ENCODE data around the gene RBCK1.
"Not testable (repeated sequence)": the region's sequence is repeated elsewhere in the genome, so short reads cannot be mapped to it uniquely, and the experiment has no call there.

Gene RBCK1

DNA sequence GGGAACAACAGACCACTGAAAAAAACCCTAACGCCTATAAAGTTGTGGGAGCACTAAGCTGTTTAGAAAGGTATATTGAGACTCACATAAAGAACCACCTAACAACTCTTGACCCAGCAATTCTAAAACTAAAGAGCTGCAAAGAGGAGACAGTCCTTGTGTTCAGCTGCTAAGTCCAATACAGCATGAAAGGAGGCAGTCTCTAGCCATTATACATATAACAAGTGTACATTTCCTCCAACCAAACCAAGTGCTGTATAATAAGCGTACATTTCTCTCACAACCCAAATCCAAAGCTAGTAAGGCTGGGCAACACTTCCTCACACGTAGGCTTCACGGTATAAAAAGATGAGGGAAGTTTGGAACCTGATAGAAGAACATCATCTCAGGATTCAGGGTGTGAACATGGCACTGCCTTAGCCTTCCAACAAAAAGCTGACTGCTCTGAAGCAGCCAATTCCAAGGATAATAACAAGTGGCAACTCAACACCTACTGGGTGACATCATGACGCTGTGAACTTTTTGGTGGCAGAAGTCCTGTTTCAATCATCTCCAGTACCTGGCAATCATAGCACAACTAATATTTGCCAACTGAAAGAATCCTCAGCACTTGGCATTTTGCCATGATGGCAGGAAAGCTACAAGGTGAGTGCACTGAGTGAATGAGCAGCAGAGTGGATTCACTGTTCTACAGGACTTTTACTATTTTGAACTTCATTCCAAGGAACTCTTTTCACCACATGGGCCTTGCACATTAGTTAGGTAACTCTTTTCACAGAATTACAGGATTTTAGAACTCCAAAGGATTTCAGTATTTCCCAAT is 37.6 kb downstream of the RBCK1 start:
- H3K9me3 ChIP-seq (ENCODE audit: severe bottlenecking) = no peaks in the 10 kb centered on the region
- ATAC-seq (ENCODE audit: low read depth) (0 out of 3 replicates have a peak, but pooled peaks have one; percentile 23), DNase-seq (ENCODE audit: low spot score) (no peak)
- peaks cover 72% of the 10 kb centered on the region for H3K36me3 ChIP-seq (ENCODE audit: low read depth)
- H3K27me3 ChIP-seq (ENCODE audit: insufficient read depth, poor library complexity, severe bottlenecking) = no peaks in the 10 kb centered on the region
- no peaks in the 10 kb centered on the region for H3K4me1 ChIP-seq (ENCODE audit: insufficient read depth, poor library complexity, severe bottlenecking)
- no peak overlapping the region for H3K4me3 ChIP-seq (ENCODE audit: severe bottlenecking)
- TF ChIP-seq, protein P1, sequence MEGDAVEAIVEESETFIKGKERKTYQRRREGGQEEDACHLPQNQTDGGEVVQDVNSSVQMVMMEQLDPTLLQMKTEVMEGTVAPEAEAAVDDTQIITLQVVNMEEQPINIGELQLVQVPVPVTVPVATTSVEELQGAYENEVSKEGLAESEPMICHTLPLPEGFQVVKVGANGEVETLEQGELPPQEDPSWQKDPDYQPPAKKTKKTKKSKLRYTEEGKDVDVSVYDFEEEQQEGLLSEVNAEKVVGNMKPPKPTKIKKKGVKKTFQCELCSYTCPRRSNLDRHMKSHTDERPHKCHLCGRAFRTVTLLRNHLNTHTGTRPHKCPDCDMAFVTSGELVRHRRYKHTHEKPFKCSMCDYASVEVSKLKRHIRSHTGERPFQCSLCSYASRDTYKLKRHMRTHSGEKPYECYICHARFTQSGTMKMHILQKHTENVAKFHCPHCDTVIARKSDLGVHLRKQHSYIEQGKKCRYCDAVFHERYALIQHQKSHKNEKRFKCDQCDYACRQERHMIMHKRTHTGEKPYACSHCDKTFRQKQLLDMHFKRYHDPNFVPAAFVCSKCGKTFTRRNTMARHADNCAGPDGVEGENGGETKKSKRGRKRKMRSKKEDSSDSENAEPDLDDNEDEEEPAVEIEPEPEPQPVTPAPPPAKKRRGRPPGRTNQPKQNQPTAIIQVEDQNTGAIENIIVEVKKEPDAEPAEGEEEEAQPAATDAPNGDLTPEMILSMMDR (IDR thresholded peaks at IDR 0.05; ENCODE audit: poor library complexity, severe bottlenecking) = no peak
- no peak overlapping the region for H3K27ac ChIP-seq (ENCODE audit: poor library complexity, severe bottlenecking)

DNA sequence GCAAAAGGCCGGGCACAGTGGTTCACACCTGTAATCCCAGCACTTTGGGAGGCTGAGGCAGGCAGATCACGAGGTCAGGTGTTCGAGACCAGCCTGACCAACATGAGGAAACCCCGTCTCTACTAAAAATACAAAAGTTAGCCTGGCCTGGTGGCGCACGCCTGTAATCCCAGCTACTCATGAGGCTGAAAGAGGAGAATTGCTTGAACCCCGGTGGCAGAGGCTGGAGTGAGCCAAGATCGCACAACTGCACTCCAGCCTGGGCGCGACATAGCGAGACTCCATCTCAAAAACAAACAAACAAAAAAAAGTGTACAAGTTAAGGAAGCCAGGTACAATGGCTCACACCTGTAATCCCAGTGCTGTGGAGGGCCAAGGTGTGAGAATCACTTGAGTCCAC is 43.9 kb downstream of the RBCK1 start:
- not testable (repeated sequence) for H3K27ac ChIP-seq (ENCODE audit: poor library complexity, severe bottlenecking); ATAC-seq (ENCODE audit: low read depth); H3K4me3 ChIP-seq (ENCODE audit: severe bottlenecking); H3K4me1 ChIP-seq (ENCODE audit: insufficient read depth, poor library complexity, severe bottlenecking); H3K9me3 ChIP-seq (ENCODE audit: severe bottlenecking); H3K27me3 ChIP-seq (ENCODE audit: insufficient read depth, poor library complexity, severe bottlenecking); DNase-seq (ENCODE audit: low spot score)
- H3K36me3 ChIP-seq (ENCODE audit: low read depth) = peaks cover 40% of the 10 kb centered on the region

DNA sequence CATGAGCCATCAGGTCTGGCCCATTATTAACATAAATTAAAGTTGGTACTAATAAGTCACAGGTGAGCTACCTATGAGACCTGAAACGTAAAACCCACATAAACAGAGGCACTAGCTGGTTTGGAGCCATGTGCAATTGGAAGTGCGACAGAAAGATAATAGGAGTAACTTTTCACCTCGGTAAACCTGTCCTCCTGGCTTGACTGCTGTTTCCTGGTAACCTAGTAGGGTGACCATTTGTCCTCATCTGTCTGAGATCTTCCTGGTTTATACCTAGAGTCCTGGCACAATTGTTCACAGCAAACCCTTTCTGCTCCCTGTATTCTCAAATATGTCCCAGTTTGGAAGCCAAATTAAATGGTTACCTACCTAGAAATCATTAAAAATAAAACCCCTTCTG is 46.9 kb downstream of the RBCK1 start:
- H3K27me3 ChIP-seq (ENCODE audit: insufficient read depth, poor library complexity, severe bottlenecking) = no peaks in the 10 kb centered on the region
- H3K27ac ChIP-seq (ENCODE audit: poor library complexity, severe bottlenecking) = no peak overlapping the region
- H3K4me3 ChIP-seq (ENCODE audit: severe bottlenecking) = no peak overlapping the region
- no peaks in the 10 kb centered on the region for H3K4me1 ChIP-seq (ENCODE audit: insufficient read depth, poor library complexity, severe bottlenecking)
- TF ChIP-seq, protein P1 (IDR thresholded peaks at IDR 0.05; ENCODE audit: poor library complexity, severe bottlenecking) = no peak
- H3K9me3 ChIP-seq (ENCODE audit: severe bottlenecking) = no peaks in the 10 kb centered on the region
- no peak for ATAC-seq (ENCODE audit: low read depth)
- peaks cover 45% of the 10 kb centered on the region for H3K36me3 ChIP-seq (ENCODE audit: low read depth)
- DNase-seq (ENCODE audit: low spot score) = no peak

DNA sequence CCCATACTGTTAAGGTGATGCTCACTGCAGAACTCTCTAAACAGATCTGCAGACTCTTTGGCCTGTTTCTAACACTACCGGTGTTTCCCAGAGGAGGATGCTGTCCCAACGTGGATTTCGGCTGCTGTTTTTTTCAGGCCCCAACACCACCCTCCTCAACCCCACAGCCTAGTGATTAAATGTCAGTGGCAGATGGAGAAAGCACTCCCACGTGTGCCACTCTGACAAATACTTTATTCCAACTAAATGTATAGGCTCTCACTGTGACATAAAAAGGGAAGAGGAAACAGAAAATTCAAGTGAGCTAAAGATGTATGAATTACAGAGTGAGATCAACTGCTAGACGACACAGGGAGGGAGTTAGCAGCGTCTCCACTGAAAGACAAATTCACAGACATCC is 50.7 kb downstream of the RBCK1 start:
- H3K4me3 ChIP-seq (ENCODE audit: severe bottlenecking) = no peak overlapping the region
- TF ChIP-seq, protein P1 (IDR thresholded peaks at IDR 0.05; ENCODE audit: poor library complexity, severe bottlenecking) = no peak

DNA sequence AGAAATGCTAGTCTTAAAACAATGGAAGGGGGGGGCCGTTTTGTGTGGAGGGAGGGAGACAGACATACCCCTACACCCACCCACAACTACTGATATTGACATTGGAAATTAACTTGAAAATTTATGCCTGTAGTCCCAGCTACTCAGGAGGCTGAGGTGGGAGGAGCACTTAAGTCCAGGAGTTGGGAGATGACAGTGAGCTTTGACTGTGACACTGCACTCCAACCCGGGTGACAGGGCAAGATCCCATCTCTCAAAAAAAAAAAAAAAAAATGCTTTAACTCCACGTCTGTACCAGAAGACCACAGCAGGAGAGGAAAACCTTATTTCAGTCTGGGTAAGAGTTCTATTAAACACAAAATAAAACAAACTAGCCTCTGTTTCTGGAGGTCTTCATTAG is 52.1 kb downstream of the RBCK1 start:
- Histone ChIP-seq H3K36me3 (ENCODE audit: low read depth) (peaks cover 33% of the 10 kb centered on the region), H3K27ac (ENCODE audit: poor library complexity, severe bottlenecking) (no peak overlapping the region), H3K27me3 (ENCODE audit: insufficient read depth, poor library complexity, severe bottlenecking) (no peaks in the 10 kb centered on the region), H3K4me1 (ENCODE audit: insufficient read depth, poor library complexity, severe bottlenecking) (peaks cover 10% of the 10 kb centered on the region), H3K9me3 (ENCODE audit: severe bottlenecking) (no peaks in the 10 kb centered on the region), H3K4me3 (ENCODE audit: severe bottlenecking) (no peak overlapping the region)
- ATAC-seq (ENCODE audit: low read depth) (no peak), DNase-seq (ENCODE audit: low spot score) (no peak)
- TF ChIP-seq, protein P1 (IDR thresholded peaks at IDR 0.05; ENCODE audit: poor library complexity, severe bottlenecking) = no peak

More for the DNA sequence above, 50.7 kb downstream of the RBCK1 start:
- Histone ChIP-seq H3K36me3 (ENCODE audit: low read depth) (peaks cover 38% of the 10 kb centered on the region), H3K27me3 (ENCODE audit: insufficient read depth, poor library complexity, severe bottlenecking) (no peaks in the 10 kb centered on the region), H3K9me3 (ENCODE audit: severe bottlenecking) (no peaks in the 10 kb centered on the region), H3K27ac (ENCODE audit: poor library complexity, severe bottlenecking) (no peak overlapping the region), H3K4me1 (ENCODE audit: insufficient read depth, poor library complexity, severe bottlenecking) (peaks cover 10% of the 10 kb centered on the region)
- DNase-seq (ENCODE audit: low spot score) (no peak), ATAC-seq (ENCODE audit: low read depth) (no peak)

Measured in RWPE2 (cell line).